NCI-H748 treated with DMSO at 0.1 percent for 48 hours (cell line): ENCODE data around the gene OR51T1.
"Not testable (repeated sequence)": the region's sequence is repeated elsewhere in the genome, so short reads cannot be mapped to it uniquely, and the experiment has no call there.

ENCODE experiments used
- DNase-seq: peaks from one replicate; lab custom pipeline; 2025; lab: John Stamatoyannopoulos, UW

The OR51T1 gene, protein sequence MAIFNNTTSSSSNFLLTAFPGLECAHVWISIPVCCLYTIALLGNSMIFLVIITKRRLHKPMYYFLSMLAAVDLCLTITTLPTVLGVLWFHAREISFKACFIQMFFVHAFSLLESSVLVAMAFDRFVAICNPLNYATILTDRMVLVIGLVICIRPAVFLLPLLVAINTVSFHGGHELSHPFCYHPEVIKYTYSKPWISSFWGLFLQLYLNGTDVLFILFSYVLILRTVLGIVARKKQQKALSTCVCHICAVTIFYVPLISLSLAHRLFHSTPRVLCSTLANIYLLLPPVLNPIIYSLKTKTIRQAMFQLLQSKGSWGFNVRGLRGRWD

DNA sequence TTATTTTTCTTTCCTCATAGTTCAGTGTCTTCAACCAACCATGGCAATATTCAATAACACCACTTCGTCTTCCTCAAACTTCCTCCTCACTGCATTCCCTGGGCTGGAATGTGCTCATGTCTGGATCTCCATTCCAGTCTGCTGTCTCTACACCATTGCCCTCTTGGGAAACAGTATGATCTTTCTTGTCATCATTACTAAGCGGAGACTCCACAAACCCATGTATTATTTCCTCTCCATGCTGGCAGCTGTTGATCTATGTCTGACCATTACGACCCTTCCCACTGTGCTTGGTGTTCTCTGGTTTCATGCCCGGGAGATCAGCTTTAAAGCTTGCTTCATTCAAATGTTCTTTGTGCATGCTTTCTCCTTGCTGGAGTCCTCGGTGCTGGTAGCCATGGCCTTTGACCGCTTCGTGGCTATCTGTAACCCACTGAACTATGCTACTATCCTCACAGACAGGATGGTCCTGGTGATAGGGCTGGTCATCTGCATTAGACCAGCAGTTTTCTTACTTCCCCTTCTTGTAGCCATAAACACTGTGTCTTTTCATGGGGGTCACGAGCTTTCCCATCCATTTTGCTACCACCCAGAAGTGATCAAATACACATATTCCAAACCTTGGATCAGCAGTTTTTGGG, at the start of gene OR51T1:
OR51T1 (plus strand) TSS at position 41 of the 641 bp plus-strand sequence; CDS start at position 41, 0 bp downstream.
- peak; percentile 13 for DNase-seq

- DNase-seq = no peak
Observed at GRCh38 chr11:4839851-4840549, 41.7 kb upstream of the OR51T1 start.

DNA sequence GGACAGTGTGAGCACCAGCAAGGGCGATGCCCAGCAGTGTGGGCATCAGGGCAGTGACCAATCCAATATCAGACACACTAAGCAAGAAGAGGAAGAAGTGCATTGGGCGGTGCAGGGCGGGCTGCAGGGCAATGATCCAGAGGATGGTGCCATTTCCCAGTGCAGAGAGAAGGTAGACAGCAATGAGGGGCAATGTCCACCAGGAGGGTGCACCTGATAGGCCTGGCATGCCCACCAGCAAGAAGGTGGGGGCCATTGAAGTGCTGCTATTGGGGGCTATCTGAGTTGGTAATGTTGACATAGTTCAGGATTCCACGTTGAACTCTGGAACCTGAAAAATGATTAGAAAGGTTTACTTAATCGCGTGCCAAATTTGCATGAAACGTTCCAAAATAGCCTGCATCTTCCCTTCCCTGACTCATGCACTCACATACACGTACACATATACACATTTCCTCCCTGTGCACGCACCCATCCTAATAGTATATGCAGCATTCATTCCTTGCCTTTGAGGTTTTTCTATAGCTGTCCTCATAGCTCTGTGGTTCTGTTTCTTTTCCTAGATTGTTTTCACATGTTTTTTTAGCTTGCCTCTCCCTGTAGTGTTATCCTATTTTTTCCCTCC, 32.7 kb upstream of the OR51T1 start, which contains the start of gene OR51S1:
OR51S1 (minus strand) TSS at position 301 of the 625 bp plus-strand sequence; CDS start at position 301, 0 bp downstream.
- DNase-seq = no peak

GRCh38 chr11:4851033-4851432, 30.7 kb upstream of the OR51T1 start:
- DNase-seq = no peak

DNA sequence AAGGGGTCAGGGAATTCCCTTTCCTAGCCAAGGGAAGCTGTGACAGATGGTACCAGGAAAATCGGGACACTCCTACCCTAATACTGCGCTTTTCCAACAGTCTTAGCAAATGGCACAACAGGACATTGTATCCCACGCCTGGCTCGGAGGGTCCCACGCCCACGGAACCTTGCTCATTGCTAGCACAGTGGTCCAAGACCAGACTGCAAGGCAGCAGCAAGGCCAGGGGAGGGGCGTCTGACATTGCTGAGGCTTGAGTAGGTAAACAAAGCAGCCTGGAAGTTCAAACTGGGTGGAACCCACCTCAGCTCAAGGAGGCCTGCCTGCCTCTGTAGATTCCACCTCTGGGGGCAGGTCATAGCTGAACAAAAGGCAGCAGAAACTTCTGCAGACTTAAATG, 27.4 kb upstream of the OR51T1 start:
- not testable (repeated sequence) for DNase-seq

DNA sequence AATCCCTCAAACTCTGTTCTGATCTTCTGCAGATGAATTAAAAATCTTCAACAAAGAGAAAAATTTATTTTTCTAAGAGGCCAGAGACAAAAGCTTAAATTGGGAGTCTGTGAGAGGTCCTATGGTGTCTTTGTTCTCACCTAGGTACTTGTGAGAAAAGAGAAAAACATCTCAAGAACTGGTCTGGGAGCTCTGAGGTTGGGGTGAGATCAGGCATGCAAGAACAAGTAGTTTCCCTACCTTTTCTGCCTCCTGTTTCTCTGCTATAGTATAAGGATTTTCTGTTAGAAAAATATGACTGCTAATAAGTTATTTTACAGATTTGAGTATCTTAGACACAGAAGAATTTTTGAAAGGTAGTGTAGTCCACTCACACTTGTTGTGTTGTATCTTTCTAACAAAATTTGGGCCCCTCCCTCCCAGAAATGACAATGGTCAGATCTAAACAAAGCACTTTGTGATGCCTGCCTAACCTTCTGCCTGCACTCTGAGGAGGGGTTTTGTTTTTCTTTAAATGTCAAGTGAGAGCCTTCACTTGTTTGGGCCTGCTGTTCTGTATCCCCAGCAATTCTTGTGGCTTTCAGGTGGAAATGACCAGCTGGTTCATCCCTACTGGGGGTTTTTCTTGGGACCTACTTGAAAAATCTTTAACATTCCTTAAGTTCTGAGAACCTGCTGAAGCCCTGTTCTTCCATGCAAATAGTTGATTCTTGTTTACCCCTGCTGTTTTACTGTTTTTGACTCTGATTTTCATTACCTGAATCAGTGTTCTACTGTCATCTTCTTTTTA, 19.1 kb upstream of the OR51T1 start:
- no peak for DNase-seq

- no peak for DNase-seq
Observed at GRCh38 chr11:4863876-4864275, 17.8 kb upstream of the OR51T1 start.

DNA sequence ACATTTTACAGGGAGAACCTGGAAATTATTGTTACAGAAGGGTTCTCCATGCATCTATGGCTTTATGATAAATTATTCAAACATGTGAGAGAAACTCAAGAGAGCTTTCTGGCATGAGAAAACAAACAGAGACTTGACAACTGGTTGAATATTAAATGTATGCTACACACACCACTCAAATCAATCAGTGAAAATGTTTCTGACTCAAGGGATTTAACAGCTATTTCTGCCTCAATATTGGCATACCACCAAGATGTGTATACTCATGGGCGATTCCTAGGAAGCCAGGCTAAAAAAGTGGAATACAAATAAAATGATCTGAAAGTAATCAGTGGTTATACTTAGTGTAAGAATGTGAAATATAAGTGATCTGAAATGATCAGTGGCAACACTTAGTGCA, 15.8 kb upstream of the OR51T1 start:
- DNase-seq = no peak

DNA sequence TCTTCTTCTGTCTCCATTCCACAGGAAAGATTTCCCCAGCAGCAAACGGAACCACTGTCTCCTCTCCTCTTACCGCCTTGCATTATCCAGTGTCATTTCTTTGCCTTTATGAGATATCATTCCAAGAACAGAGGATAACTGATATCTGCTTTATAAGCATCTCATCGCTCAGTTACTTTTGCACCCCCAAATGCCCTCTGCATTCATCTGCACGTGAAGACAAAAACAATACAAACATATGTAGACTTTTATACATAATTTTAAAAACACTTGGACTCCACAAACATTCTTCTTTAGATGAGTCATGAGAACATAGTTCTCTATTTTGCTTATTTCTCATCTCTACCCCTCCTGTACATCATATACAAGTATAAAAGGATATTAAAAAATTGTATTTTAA, 512 bp upstream of the OR51T1 start:
- no peak for DNase-seq

DNA sequence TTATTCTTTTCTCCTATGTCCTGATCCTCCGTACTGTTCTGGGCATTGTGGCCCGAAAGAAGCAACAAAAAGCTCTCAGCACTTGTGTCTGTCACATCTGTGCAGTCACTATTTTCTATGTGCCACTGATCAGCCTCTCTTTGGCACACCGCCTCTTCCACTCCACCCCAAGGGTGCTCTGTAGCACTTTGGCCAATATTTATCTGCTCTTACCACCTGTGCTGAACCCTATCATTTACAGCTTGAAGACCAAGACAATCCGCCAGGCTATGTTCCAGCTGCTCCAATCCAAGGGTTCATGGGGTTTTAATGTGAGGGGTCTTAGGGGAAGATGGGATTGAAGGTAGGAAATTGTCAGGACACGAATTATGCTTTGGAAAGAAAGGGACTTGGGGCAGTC, 843 bp downstream of the OR51T1 start:
- no peak for DNase-seq

DNA sequence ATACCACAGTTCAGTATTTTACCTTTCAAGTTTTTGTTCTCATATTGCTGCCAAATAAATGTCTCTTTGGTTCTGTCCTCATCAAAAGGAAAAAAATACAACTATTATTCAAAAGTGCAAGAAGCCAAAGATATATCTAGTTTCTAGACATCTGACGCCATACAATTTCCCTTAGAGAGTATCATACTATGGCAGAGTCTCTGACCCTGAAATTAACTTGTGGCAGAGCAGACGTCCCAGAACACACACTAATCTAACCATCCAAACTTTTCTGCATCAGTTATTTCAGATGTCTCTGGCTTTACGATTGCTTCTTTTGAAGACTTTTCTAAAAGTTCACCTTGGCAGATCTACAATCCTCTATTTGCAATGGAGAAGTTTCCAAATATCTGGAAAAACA, 2.7 kb downstream of the OR51T1 start:
- DNase-seq = no peak

- DNase-seq = no peak
Observed at GRCh38 chr11:4886186-4886585, 4.5 kb downstream of the OR51T1 start.

GRCh38 chr11:4887591-4887990, 5.9 kb downstream of the OR51T1 start:
- DNase-seq = no peak

DNA sequence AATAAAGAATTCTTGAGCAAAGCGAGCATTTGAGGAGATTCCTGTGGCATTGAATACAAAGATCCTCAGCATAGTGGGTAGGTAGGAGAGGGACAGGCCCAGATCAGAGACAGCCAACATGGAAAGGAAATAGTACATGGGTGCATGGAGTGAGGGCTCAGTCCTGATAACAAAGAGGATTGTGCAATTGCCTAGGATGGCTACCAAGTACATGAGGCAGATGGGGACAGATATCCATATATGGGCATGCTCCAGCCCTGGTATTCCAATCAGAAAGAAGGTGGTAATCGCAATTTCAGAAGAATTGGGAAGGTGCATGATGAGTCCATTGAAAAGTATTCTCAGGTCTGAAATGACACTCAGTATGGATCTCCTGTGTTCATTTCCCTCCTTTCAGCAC, 8.6 kb downstream of the OR51T1 start:
- no peak for DNase-seq

DNA sequence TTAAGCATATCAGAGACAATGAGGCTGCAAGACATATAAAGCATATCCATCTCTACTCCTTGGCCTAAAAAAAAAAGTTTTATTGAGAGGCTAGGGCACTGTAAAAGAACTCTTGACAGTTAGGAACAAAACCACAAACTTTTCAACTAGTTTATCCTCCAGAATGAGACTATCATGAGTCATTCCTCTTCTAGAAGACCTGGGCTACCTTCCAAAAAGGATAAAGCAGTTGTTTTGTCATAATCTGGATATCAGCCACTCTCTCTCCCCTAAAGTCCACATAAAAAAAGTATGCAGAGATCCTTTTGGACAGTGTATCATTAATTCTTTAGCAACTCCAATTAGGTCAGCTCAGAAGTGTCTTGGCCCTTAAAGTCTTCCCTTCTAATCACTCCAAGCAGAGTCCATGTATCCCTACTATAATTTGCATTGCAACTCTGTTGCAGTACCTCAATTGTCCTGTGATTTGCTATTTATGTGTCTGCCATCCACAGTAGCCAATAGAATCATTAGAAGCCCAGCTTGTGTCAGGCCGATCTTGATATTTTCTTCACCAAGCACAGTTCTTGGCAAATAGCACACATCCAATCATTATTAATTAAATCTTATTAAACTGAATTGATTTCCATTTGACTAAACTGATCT, 10.4 kb downstream of the OR51T1 start:
- no peak for DNase-seq

DNA sequence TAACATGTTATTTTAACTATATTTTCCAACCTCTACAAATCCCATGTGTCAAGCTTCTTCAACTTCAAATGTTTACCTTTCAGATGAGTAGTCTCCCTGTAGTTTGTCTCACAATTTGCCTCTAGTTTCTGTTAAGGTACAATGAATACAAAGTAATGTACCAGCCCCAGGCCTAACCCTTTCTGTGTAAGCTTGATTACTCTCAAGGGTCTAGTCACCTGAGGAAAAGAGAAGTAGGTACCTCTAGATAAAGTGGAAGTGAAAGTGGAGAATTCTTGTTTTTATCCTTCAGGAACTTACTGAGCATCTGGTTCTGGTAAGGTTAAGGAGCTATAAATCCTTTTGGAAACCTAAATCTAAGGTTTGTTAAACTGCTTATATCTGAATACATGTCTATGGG, 21.8 kb downstream of the OR51T1 start, which contains the start of gene OR51A7:
OR51A7 (plus strand) TSS at position 300 of the 400 bp plus-strand sequence. CDS start 3,587 bp downstream, outside the sequence.
- no peak for DNase-seq

DNA sequence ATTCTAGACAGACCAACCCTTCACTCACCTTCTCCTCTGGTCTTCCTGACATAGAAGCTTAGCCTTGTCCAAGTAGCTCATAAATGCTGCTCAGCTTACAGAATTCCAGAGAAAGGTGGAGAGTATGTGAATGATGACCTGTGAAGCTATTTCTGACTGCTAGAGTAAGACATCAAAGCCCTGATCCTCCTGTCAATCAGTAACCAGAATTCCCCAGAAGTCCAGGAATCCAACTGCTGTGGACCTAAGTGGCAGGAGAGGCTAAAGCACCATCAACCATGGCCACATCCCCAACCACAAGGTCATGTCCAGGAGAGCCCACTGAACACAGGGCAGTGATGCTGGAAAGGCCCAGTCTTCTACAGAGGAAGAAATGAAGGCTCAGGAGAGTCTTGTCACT, 34.9 kb downstream of the OR51T1 start:
- DNase-seq = no peak

DNA sequence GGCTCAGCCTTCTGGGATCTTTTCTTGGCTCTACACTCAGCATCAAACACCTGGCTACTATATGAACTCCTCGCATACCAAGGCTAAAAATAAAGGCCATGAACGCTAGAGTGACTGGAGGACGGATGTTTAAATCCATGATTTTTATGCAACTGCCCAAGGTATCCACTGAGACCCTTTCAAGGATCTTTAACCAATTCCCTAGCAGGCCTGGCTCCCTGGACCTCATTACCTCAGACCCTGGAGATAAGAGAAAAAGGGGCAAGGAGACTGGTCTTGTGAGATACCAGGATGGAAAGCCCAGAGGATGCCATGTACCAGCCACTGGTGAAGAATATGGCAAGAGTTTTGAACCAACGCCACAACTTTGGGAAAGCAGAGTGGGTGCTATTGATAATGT, 37.5 kb downstream of the OR51T1 start, which contains the start of gene OR51G2:
OR51G2 (minus strand) TSS at position 101 of the 400 bp plus-strand sequence. CDS start 3,687 bp downstream, outside the sequence.
- no peak for DNase-seq

DNA sequence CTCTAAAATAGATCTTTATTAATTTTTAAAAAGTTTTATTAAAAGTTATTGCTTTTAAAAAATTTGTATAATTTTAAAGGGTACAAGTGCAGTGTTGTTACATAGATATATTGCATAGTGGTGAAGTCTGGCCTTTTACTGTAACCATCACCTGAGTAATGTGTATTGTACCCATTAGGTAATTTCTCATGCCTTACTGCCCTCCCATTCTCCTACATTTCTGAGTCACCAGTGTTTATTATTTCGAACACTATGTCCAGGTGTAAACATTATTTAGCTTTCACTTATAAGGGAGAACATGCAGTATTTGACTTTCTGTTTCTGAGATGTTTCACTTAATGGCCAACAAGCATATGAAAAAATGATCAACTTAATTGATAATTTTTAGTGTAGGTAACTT, 40.1 kb downstream of the OR51T1 start:
- DNase-seq = no peak

DNA sequence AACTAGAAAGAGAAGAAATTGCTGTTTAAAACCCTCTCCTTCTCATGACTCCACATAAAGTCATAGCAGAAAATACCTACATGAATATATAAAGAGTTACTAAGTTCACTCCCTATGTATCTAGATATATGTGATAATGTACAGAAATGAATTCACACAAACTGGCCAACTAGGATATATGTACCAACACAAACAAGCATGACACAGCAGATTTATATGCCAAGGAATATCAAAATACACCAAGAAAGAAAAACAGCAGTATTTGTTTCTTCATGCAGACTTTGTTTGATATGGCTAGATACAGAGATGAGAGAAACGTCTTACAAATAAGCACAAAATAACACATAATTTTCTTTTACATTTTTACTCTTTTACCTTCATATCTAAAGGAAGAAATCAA, 40.6 kb downstream of the OR51T1 start:
- no peak for DNase-seq

GRCh38 chr11:4924239-4924638, 42.5 kb downstream of the OR51T1 start, which contains the start of gene OR51G1:
Gene OR51G1, minus strand, starts transcription at chr11:4924339. Its CDS starts 0 bp downstream, at chr11:4924339.
- no peak for DNase-seq
